ENCODE results near the gene COL24A1.
"Not testable (repeated sequence)": the region's sequence is repeated elsewhere in the genome, so short reads cannot be mapped to it uniquely, and the experiment has no call there.

Gene COL24A1

GRCh38 chr1:85743814-85744213 lies 412.8 kb downstream of the COL24A1 start:
- no peak overlapping the region for H2AK5ac ChIP-seq (ENCODE audit: low read depth, low read length)

GRCh38 chr1:85734931-85735330 lies 421.6 kb downstream of the COL24A1 start:
- H3K4ac ChIP-seq (ENCODE audit: low read length), result no peak overlapping the region
- H2BK5ac ChIP-seq (ENCODE audit: low read length), result no peak overlapping the region
- no peaks in the 10 kb centered on the region for H3K79me1 ChIP-seq (ENCODE audit: low read depth, low read length)
- H2BK15ac ChIP-seq (ENCODE audit: low read length), result no peak overlapping the region
- no peak overlapping the region for H2AK5ac ChIP-seq (ENCODE audit: low read depth, low read length)
- DNase-seq (ENCODE audit: low spot score), result no peak
- peaks cover 0 to 6% (median 0%) of the 10 kb centered on the region in 3 experiments for H3K27me3 ChIP-seq (ENCODE audit: control insufficient read depth in 3 of 3, insufficient read depth in 3 of 3, low read depth in 1 of 3, low read length in 3 of 3)
- no CpG with 5 or more reads among the region's 1 CpG for WGBS, 2 donors (ENCODE audit: extremely low coverage in 2 of 2, insufficient read length in 2 of 2, insufficient replicate concordance in 1 of 2)
- H3K14ac ChIP-seq (ENCODE audit: low read length), result no peak overlapping the region
- no peak overlapping the region for H4K8ac ChIP-seq (ENCODE audit: low read depth, low read length)
- H3K23ac ChIP-seq (ENCODE audit: low read depth, low read length, poor library complexity), result no peak overlapping the region
- H2AFZ ChIP-seq (ENCODE audit: low read length), result peak overlapping the region; percentile 22
- H2BK12ac ChIP-seq (ENCODE audit: low read length), result no peak overlapping the region
- H3K36me3 ChIP-seq (replicated peaks in 1 of 2; ENCODE audit: control insufficient read depth in 2 of 2, insufficient read depth in 2 of 2, low read length in 2 of 2), result no peaks in the 10 kb centered on the region
- H3K9ac ChIP-seq (ENCODE audit: low read depth, low read length, poor library complexity), result no peak overlapping the region
- H3K4me2 ChIP-seq (ENCODE audit: insufficient read depth, low read length, poor library complexity, severe bottlenecking), result no peak overlapping the region
- H3K4me1 ChIP-seq (ENCODE audit: control insufficient read depth in 2 of 2, insufficient read depth in 1 of 2, low read depth in 1 of 2, low read length in 2 of 2), result no peaks in the 10 kb centered on the region
- no peak overlapping the region for H3K18ac ChIP-seq (ENCODE audit: low read length)
- no peak overlapping the region for H3K4me3 ChIP-seq (ENCODE audit: low read length in 2 of 2)
- no peak overlapping the region for H2BK120ac ChIP-seq (ENCODE audit: low read depth, low read length)
- no peak overlapping the region for H4K91ac ChIP-seq (ENCODE audit: low read depth, low read length, poor library complexity)
- H3K9me3 ChIP-seq (replicated peaks in 1 of 2; ENCODE audit: control insufficient read depth in 2 of 2, insufficient read depth in 1 of 2, low read depth in 1 of 2, low read length in 2 of 2), result no peaks in the 10 kb centered on the region
- no peak overlapping the region for H3K27ac ChIP-seq (replicated peaks; ENCODE audit: low read length)

More at GRCh38 chr1:85743814-85744213, 412.8 kb downstream of the COL24A1 start:
- Histone ChIP-seq H2BK5ac (ENCODE audit: low read length) (no peak overlapping the region), H2AFZ (ENCODE audit: low read length) (no peak overlapping the region), H3K9me3 (replicated peaks in 1 of 2; ENCODE audit: control insufficient read depth in 2 of 2, insufficient read depth in 1 of 2, low read depth in 1 of 2, low read length in 2 of 2) (no peaks in the 10 kb centered on the region), H3K14ac (ENCODE audit: low read length) (no peak overlapping the region), H2BK12ac (ENCODE audit: low read length) (no peak overlapping the region), H3K4me3 (ENCODE audit: low read length in 2 of 2) (no peak overlapping the region), H3K36me3 (replicated peaks in 1 of 2; ENCODE audit: control insufficient read depth in 2 of 2, insufficient read depth in 2 of 2, low read length in 2 of 2) (no peaks in the 10 kb centered on the region), H3K18ac (ENCODE audit: low read length) (no peak overlapping the region), H4K8ac (ENCODE audit: low read depth, low read length) (no peak overlapping the region), H2BK15ac (ENCODE audit: low read length) (no peak overlapping the region), H3K79me1 (ENCODE audit: low read depth, low read length) (no peaks in the 10 kb centered on the region), H3K23ac (ENCODE audit: low read depth, low read length, poor library complexity) (no peak overlapping the region), H3K4me1 (ENCODE audit: control insufficient read depth in 2 of 2, insufficient read depth in 1 of 2, low read depth in 1 of 2, low read length in 2 of 2) (no peaks in the 10 kb centered on the region), H2BK120ac (ENCODE audit: low read depth, low read length) (no peak overlapping the region), H3K4ac (ENCODE audit: low read length) (no peak overlapping the region), H3K9ac (ENCODE audit: low read depth, low read length, poor library complexity) (no peak overlapping the region), H4K91ac (ENCODE audit: low read depth, low read length, poor library complexity) (no peak overlapping the region), H3K27ac (replicated peaks; ENCODE audit: low read length) (no peak overlapping the region), H3K4me2 (ENCODE audit: insufficient read depth, low read length, poor library complexity, severe bottlenecking) (no peak overlapping the region), H3K27me3 (ENCODE audit: control insufficient read depth in 3 of 3, insufficient read depth in 3 of 3, low read depth in 1 of 3, low read length in 3 of 3) (no peaks in the 10 kb centered on the region)
- no peak for DNase-seq (ENCODE audit: low spot score)
- WGBS, 2 donors (ENCODE audit: extremely low coverage in 2 of 2, insufficient read length in 2 of 2, insufficient replicate concordance in 1 of 2), result no CpG with 5 or more reads among the region's 3 CpGs

DNA sequence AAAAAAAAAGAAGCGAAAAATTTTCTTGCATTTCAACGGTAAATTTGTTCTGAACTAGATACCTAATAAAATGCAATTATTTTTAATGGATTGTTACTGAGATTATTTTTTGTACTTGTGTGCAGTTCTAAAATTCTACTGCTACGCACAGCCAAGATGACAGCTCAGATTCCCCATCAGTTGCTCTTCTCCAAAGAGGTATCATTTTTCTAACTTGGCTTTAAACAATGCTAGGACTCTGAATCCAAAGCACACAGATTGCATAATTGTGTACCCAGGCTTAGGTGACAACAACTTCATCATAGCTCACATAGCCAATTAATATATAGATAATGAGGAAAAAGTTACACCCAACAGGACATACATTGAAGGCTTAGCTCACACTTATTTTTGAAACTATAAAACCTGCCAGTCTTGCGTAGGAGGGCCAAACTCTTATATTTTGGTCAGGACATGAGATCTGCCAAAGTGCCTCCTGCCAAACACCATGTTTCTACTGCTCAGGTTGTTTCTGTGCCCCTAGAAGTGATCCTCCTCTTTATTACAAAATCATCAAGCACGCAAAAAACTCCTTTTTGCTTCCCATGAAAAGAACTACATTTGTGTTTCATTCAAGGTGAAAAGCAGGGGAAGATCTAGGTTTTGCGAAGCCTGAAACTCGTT lies 437.8 kb downstream of the COL24A1 start:
- Histone ChIP-seq H3K9me3 (replicated peaks in 1 of 2; ENCODE audit: control insufficient read depth in 2 of 2, insufficient read depth in 1 of 2, low read depth in 1 of 2, low read length in 2 of 2) (no peaks in the 10 kb centered on the region), H3K4me3 (ENCODE audit: low read length in 2 of 2) (no peak overlapping the region), H3K4me2 (ENCODE audit: insufficient read depth, low read length, poor library complexity, severe bottlenecking) (no peak overlapping the region), H3K27ac (replicated peaks; ENCODE audit: low read length) (no peak overlapping the region), H3K79me1 (ENCODE audit: low read depth, low read length) (no peaks in the 10 kb centered on the region), H4K8ac (ENCODE audit: low read depth, low read length) (no peak overlapping the region), H2BK12ac (ENCODE audit: low read length) (no peak overlapping the region), H2AFZ (ENCODE audit: low read length) (no peak overlapping the region), H2BK5ac (ENCODE audit: low read length) (no peak overlapping the region), H3K4me1 (ENCODE audit: control insufficient read depth in 2 of 2, insufficient read depth in 1 of 2, low read depth in 1 of 2, low read length in 2 of 2) (no peaks in the 10 kb centered on the region), H3K27me3 (ENCODE audit: control insufficient read depth in 3 of 3, insufficient read depth in 3 of 3, low read depth in 1 of 3, low read length in 3 of 3) (no peaks in the 10 kb centered on the region), H2BK120ac (ENCODE audit: low read depth, low read length) (no peak overlapping the region), H3K14ac (ENCODE audit: low read length) (no peak overlapping the region), H3K23ac (ENCODE audit: low read depth, low read length, poor library complexity) (no peak overlapping the region), H2BK15ac (ENCODE audit: low read length) (no peak overlapping the region), H4K91ac (ENCODE audit: low read depth, low read length, poor library complexity) (no peak overlapping the region), H2AK5ac (ENCODE audit: low read depth, low read length) (no peak overlapping the region), H3K36me3 (replicated peaks in 1 of 2; ENCODE audit: control insufficient read depth in 2 of 2, insufficient read depth in 2 of 2, low read length in 2 of 2) (no peaks in the 10 kb centered on the region), H3K9ac (ENCODE audit: low read depth, low read length, poor library complexity) (no peak overlapping the region), H3K18ac (ENCODE audit: low read length) (no peak overlapping the region), H3K4ac (ENCODE audit: low read length) (no peak overlapping the region)
- no CpG with 5 or more reads among the region's 7 CpGs for WGBS, 2 donors (ENCODE audit: extremely low coverage in 2 of 2, insufficient read length in 2 of 2, insufficient replicate concordance in 1 of 2)
- no peak for DNase-seq (ENCODE audit: low spot score)

DNA sequence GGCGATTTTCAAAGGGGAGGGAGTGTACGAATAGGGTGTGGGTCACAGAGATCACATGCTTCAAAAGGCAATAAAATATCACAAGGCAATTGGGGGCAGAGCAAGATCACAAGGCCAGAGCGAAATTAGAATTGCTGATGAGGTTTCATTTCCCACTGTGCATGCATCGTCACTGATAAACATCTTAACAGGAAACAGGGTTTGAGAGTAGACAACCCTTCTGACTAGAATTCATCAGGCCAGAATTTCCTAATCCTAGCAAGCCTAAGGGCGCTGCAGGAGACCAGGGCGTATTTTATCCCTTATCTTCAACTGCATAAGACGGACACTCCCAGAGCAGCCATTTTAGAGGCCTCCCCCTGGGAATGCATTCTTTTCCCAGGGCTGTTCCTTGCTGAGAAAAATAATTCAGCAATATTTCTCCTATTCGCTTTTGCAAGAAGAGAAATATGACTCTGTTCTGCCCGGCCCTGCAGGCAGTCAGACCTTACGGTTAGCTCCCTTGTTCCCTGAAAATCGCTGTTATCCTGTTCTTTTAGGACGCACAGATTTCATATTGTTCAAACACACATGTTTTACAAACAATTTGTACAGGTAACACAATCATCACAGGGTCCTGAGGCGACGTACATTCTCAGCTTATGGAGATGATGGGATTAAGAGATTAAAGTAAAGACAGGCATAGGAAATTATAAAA lies 442.0 kb downstream of the COL24A1 start:
- not testable (repeated sequence) for H3K27ac ChIP-seq (replicated peaks; ENCODE audit: low read length); H2AFZ ChIP-seq (ENCODE audit: low read length); H3K4me1 ChIP-seq (ENCODE audit: control insufficient read depth in 2 of 2, insufficient read depth in 1 of 2, low read depth in 1 of 2, low read length in 2 of 2); H3K4me2 ChIP-seq (ENCODE audit: insufficient read depth, low read length, poor library complexity, severe bottlenecking); H3K4ac ChIP-seq (ENCODE audit: low read length); H2BK5ac ChIP-seq (ENCODE audit: low read length); H2BK15ac ChIP-seq (ENCODE audit: low read length); H3K9ac ChIP-seq (ENCODE audit: low read depth, low read length, poor library complexity); H3K23ac ChIP-seq (ENCODE audit: low read depth, low read length, poor library complexity); H3K36me3 ChIP-seq (replicated peaks in 1 of 2; ENCODE audit: control insufficient read depth in 2 of 2, insufficient read depth in 2 of 2, low read length in 2 of 2); H3K9me3 ChIP-seq (replicated peaks in 1 of 2; ENCODE audit: control insufficient read depth in 2 of 2, insufficient read depth in 1 of 2, low read depth in 1 of 2, low read length in 2 of 2); H4K8ac ChIP-seq (ENCODE audit: low read depth, low read length); H3K14ac ChIP-seq (ENCODE audit: low read length); DNase-seq (ENCODE audit: low spot score); H3K27me3 ChIP-seq (ENCODE audit: control insufficient read depth in 3 of 3, insufficient read depth in 3 of 3, low read depth in 1 of 3, low read length in 3 of 3); H3K18ac ChIP-seq (ENCODE audit: low read length); H2AK5ac ChIP-seq (ENCODE audit: low read depth, low read length); H4K91ac ChIP-seq (ENCODE audit: low read depth, low read length, poor library complexity); H3K4me3 ChIP-seq (ENCODE audit: low read length in 2 of 2); H2BK120ac ChIP-seq (ENCODE audit: low read depth, low read length); H3K79me1 ChIP-seq (ENCODE audit: low read depth, low read length); H2BK12ac ChIP-seq (ENCODE audit: low read length)
- no CpG with 5 or more reads among the region's 14 CpGs for WGBS, 2 donors (ENCODE audit: extremely low coverage in 2 of 2, insufficient read length in 2 of 2, insufficient replicate concordance in 1 of 2)
